Measurements from ENCODE around the gene KLHDC3.

- TF ChIP-seq CTCF (IDR thresholded peaks at IDR 0.05; ENCODE audit: poor library complexity) (peak; percentile 10), EZH2 (IDR thresholded peaks at IDR 0.05; ENCODE audit: borderline replicate concordance) (no peak)
Measured at GRCh38 chr6:43052842-43053544, 38.9 kb downstream of the KLHDC3 start.
